ENCODE data around the gene DUSP15. TPM values are rescaled to one million over a fixed set of nuclear protein-coding genes. Genes with fewer than 3 reads are reported as not detected.

DUSP15 gene
- total RNA-seq, 1 donor from 2014 or later = 2.1 TPM

DNA sequence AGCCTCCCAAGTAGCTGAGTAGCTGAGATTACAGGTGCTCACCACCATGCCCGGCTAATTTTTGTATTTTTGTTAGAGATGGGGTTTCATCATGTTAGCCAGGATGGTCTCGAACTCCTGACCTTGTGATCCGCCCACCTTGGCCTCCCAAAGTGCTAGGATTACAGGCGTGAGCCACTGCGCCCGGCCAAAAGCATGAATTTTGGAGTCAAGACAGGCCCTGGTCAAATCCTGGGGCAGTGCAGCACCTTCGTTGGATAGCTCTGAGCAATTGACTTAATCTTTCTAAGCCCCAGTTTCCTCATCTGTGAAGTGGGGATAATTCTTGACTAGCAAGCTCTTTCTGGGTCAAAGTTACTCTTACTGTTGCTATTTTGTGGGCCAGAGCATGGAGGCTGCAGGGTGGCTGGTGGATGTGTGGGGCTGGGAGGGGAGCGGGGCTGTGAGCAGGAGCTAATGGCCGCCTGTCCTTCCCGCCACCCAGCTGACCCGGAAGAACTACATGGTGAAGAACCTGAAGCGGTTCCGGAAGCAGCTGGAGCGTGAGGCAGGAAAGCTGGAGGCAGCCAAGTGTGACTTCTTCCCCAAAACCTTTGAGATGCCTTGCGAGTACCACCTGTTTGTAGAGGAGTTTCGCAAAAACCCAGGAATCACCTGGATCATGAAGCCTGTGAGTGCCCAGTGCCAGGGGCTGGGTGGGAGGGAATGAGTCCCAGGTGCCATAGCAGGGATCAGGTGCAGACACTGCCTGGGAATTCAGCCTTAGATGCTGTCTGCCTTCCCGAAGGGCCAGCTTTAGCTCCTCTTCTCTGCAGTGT, 39.1 kb upstream of the DUSP15 start:
- H3K9me3 Mint-ChIP-seq (ENCODE audit: unreplicated experiment) = no peaks in the 10 kb centered on the region
- DNase-seq (ENCODE audit: low spot score) = no peak

DNA sequence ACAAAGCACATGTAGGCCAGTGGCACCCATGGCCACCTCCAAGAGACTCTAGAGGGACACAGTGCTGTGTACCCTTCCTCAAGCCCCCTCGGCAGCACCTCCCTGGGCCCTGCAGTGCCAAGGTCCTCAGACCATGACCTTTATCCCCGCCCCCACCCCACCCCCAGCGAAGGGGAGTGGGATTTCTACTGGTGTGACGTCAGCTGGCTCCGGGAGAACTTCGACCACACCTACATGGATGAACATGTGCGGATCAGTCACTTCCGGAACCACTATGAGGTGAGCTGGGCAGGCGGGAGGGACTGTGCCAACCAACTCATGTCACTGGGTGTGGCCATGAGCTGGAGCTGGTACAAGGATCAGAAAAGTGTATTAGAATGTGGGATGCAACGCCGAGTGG, 38.1 kb upstream of the DUSP15 start:
- Mint-ChIP-seq H3K36me3 (ENCODE audit: low read depth, unreplicated experiment) (peaks cover 3% of the 10 kb centered on the region), H3K9me3 (ENCODE audit: unreplicated experiment) (no peaks in the 10 kb centered on the region), H3K27me3 (ENCODE audit: unreplicated experiment) (peaks cover 11% of the 10 kb centered on the region), H3K4me3 (ENCODE audit: unreplicated experiment) (no peak overlapping the region), H3K27ac (ENCODE audit: unreplicated experiment) (no peak overlapping the region), H3K4me1 (ENCODE audit: unreplicated experiment) (peaks cover 10% of the 10 kb centered on the region)
- TF ChIP-seq, protein P1, sequence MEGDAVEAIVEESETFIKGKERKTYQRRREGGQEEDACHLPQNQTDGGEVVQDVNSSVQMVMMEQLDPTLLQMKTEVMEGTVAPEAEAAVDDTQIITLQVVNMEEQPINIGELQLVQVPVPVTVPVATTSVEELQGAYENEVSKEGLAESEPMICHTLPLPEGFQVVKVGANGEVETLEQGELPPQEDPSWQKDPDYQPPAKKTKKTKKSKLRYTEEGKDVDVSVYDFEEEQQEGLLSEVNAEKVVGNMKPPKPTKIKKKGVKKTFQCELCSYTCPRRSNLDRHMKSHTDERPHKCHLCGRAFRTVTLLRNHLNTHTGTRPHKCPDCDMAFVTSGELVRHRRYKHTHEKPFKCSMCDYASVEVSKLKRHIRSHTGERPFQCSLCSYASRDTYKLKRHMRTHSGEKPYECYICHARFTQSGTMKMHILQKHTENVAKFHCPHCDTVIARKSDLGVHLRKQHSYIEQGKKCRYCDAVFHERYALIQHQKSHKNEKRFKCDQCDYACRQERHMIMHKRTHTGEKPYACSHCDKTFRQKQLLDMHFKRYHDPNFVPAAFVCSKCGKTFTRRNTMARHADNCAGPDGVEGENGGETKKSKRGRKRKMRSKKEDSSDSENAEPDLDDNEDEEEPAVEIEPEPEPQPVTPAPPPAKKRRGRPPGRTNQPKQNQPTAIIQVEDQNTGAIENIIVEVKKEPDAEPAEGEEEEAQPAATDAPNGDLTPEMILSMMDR (IDR thresholded peaks at IDR 0.05; ENCODE audit: unreplicated experiment) = no peak
- no peak for DNase-seq (ENCODE audit: low spot score)

More for the DNA sequence above, 39.1 kb upstream of the DUSP15 start:
- H3K27ac Mint-ChIP-seq (ENCODE audit: unreplicated experiment) = no peak overlapping the region
- H3K27me3 Mint-ChIP-seq (ENCODE audit: unreplicated experiment) = peaks cover 11% of the 10 kb centered on the region
- TF ChIP-seq, protein P1 (IDR thresholded peaks at IDR 0.05; ENCODE audit: unreplicated experiment) = no peak
- H3K36me3 Mint-ChIP-seq (ENCODE audit: low read depth, unreplicated experiment) = peaks cover 3% of the 10 kb centered on the region
- H3K4me1 Mint-ChIP-seq (ENCODE audit: unreplicated experiment) = peaks cover 10% of the 10 kb centered on the region
- no peak overlapping the region for H3K4me3 Mint-ChIP-seq (ENCODE audit: unreplicated experiment)

DNA sequence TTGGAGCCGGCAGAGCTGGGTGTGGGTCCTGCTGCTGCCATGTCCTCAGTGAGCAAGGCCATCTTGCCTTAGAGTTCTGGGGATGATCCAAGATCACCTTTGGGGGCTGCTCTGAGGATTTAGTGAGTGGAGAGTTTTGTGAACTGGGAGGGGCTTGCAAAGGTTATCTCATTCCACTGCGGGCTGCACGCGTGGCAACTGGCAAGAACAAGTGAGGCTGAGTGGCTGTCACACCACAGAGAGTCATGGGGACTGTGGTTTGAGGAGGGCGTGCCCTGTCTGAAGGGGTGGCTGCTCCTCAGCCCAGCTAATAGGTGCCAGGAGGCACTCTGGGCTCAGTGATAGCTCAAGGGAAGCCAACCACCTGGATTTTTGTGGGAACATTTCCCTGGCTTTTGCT, 37.7 kb upstream of the DUSP15 start:
- peaks cover 11% of the 10 kb centered on the region for H3K27me3 Mint-ChIP-seq (ENCODE audit: unreplicated experiment)
- no peaks in the 10 kb centered on the region for H3K9me3 Mint-ChIP-seq (ENCODE audit: unreplicated experiment)
- H3K27ac Mint-ChIP-seq (ENCODE audit: unreplicated experiment) = no peak overlapping the region
- peaks cover 3% of the 10 kb centered on the region for H3K36me3 Mint-ChIP-seq (ENCODE audit: low read depth, unreplicated experiment)
- no peak overlapping the region for H3K4me3 Mint-ChIP-seq (ENCODE audit: unreplicated experiment)
- DNase-seq (ENCODE audit: low spot score) = no peak
- TF ChIP-seq, protein P1 (IDR thresholded peaks at IDR 0.05; ENCODE audit: unreplicated experiment) = no peak
- peaks cover 10% of the 10 kb centered on the region for H3K4me1 Mint-ChIP-seq (ENCODE audit: unreplicated experiment)

DNA sequence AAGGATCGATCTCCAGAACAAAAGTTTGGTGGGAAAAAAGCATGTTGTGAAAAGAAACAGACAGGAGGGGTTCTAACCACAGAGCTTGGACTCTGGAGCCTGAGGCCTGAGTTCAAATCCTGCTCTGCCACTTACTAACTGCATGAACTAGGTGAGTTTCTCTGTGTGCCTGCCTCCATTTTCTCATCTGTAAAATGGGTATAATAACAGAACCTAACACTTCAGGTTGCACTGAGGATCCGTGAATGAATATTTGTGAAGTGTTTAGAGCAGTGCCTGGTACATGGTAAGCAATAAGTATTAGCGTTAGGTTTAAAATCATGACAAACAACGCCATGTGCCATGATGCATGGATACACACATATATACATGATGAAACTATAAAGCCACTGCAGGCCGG, 36.7 kb upstream of the DUSP15 start:
- peaks cover 4% of the 10 kb centered on the region for H3K4me1 Mint-ChIP-seq (ENCODE audit: unreplicated experiment)
- H3K4me3 Mint-ChIP-seq (ENCODE audit: unreplicated experiment) = no peak overlapping the region
- TF ChIP-seq, protein P1 (IDR thresholded peaks at IDR 0.05; ENCODE audit: unreplicated experiment) = no peak
- peaks cover 3% of the 10 kb centered on the region for H3K36me3 Mint-ChIP-seq (ENCODE audit: low read depth, unreplicated experiment)
- H3K9me3 Mint-ChIP-seq (ENCODE audit: unreplicated experiment) = no peaks in the 10 kb centered on the region
- DNase-seq (ENCODE audit: low spot score) = no peak
- no peak overlapping the region for H3K27ac Mint-ChIP-seq (ENCODE audit: unreplicated experiment)
- peaks cover 9% of the 10 kb centered on the region for H3K27me3 Mint-ChIP-seq (ENCODE audit: unreplicated experiment)

DNA sequence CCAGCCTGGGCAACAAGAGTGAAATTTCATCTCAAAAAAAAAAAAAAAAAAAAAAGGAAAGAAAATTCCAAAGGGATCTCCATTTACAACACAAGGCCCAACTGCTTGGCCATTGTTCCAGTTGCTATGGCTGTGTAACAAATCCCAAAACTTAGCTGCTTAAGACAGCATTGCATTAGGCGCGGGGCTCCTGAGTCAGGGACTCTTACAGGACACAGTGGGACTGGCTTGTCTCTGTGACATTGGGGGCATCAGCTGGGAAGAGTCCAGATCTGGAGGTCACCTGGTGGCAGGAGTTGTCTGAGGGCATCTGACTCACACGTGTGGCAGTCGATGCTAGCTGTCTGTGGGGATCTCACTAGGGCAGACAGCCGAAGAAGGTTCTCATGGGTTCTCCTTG, 35.7 kb upstream of the DUSP15 start:
- TF ChIP-seq, protein P1 (IDR thresholded peaks at IDR 0.05; ENCODE audit: unreplicated experiment) = no peak
- peaks cover 9% of the 10 kb centered on the region for H3K27me3 Mint-ChIP-seq (ENCODE audit: unreplicated experiment)
- no peaks in the 10 kb centered on the region for H3K4me1 Mint-ChIP-seq (ENCODE audit: unreplicated experiment)
- no peaks in the 10 kb centered on the region for H3K9me3 Mint-ChIP-seq (ENCODE audit: unreplicated experiment)
- H3K27ac Mint-ChIP-seq (ENCODE audit: unreplicated experiment) = no peak overlapping the region
- peaks cover 3% of the 10 kb centered on the region for H3K36me3 Mint-ChIP-seq (ENCODE audit: low read depth, unreplicated experiment)
- DNase-seq (ENCODE audit: low spot score) = no peak
- no peak overlapping the region for H3K4me3 Mint-ChIP-seq (ENCODE audit: unreplicated experiment)
